ENCODE data around the gene XRN1.
"Not testable (repeated sequence)": the region's sequence is repeated elsewhere in the genome, so short reads cannot be mapped to it uniquely, and the experiment has no call there.

Gene XRN1, protein sequence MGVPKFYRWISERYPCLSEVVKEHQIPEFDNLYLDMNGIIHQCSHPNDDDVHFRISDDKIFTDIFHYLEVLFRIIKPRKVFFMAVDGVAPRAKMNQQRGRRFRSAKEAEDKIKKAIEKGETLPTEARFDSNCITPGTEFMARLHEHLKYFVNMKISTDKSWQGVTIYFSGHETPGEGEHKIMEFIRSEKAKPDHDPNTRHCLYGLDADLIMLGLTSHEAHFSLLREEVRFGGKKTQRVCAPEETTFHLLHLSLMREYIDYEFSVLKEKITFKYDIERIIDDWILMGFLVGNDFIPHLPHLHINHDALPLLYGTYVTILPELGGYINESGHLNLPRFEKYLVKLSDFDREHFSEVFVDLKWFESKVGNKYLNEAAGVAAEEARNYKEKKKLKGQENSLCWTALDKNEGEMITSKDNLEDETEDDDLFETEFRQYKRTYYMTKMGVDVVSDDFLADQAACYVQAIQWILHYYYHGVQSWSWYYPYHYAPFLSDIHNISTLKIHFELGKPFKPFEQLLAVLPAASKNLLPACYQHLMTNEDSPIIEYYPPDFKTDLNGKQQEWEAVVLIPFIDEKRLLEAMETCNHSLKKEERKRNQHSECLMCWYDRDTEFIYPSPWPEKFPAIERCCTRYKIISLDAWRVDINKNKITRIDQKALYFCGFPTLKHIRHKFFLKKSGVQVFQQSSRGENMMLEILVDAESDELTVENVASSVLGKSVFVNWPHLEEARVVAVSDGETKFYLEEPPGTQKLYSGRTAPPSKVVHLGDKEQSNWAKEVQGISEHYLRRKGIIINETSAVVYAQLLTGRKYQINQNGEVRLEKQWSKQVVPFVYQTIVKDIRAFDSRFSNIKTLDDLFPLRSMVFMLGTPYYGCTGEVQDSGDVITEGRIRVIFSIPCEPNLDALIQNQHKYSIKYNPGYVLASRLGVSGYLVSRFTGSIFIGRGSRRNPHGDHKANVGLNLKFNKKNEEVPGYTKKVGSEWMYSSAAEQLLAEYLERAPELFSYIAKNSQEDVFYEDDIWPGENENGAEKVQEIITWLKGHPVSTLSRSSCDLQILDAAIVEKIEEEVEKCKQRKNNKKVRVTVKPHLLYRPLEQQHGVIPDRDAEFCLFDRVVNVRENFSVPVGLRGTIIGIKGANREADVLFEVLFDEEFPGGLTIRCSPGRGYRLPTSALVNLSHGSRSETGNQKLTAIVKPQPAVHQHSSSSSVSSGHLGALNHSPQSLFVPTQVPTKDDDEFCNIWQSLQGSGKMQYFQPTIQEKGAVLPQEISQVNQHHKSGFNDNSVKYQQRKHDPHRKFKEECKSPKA (N-terminal part only)

DNA sequence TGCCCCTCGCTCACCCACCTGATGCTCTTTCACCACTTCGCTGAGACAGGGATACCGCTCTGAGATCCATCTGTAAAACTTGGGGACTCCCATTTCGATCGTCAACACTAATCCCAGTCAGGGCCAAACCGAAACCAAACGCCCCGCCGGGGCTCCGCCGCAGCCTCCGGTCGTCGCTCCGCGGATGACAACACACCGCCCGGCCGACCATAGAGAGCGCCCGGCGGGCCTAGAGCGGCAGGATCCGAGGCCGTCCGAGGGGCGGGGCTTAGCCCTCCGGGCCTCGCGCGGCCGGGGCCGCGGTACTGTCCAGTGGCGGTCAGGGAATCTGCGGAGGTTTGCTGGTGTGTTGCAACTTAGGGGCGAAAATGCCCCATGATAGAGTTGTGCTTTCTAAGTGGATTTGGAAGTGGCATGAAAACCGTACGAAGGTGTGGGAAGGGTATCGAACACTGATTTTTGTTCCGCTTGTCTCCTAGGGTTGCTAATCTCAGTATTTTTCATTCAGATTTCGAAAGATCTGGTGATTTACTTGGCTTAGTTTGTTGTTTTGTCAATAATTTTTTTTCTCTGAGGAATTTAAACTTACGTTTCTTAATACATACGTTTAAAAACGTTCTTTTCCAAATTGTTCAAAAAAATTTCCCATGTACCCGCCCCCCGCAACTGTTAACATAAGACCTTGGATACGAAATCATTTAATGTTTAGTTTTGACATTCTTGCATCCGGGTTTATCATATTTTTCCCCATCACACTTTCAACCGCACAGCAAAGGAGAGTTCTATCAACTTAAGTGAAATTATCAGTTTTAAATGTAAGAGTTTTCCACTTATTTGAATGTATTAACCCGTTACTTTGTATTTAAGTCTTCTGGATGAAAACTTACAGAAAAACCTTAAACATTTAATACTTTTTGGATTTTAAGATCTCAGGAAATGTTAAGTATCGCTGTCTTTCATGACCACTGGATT, at the start of gene XRN1:
TSS of gene XRN1 (minus strand) at position 186 of the 972 bp plus-strand sequence. CDS start at position 93, 93 bp downstream.
- DNase-seq = peak; percentile 83

DNA sequence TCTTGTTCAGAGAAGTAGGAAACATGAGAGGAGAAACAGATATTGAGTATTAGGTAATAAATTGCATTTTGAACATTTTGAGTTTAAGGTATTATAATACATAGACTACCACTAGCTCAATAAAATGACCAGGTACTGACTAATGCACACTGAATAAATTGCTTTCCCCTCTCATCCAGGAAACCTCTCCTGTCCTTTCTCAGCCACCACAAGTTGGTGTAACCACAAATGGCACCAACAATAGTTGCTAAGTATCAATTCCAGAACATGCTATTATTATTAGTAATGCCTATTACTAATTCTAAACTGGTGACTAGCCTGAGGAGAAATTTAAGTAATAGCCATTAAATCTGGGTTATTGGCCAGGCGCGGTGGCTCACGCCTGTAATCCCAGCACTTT, 47.3 kb upstream of the XRN1 start:
- no peak for DNase-seq

DNA sequence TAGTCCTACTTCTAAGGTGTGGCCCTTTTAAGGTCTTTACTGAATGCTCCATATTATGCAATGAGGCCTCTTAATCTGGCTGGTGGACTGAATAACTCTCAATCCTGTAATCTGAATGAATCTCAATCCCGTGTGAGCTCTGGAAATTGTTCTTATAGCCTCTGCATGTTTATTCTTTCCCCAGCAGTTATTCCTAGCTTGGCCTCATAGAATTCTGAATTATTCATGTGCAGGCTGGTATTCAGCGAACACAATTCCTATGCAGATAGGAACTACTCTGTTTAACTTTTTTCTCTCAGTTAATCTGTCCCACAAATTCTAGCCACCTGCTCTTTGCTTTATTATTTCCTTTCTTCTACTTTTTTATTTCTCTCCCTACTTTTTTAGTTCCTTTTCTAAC, 44.3 kb upstream of the XRN1 start:
- DNase-seq = no peak

DNA sequence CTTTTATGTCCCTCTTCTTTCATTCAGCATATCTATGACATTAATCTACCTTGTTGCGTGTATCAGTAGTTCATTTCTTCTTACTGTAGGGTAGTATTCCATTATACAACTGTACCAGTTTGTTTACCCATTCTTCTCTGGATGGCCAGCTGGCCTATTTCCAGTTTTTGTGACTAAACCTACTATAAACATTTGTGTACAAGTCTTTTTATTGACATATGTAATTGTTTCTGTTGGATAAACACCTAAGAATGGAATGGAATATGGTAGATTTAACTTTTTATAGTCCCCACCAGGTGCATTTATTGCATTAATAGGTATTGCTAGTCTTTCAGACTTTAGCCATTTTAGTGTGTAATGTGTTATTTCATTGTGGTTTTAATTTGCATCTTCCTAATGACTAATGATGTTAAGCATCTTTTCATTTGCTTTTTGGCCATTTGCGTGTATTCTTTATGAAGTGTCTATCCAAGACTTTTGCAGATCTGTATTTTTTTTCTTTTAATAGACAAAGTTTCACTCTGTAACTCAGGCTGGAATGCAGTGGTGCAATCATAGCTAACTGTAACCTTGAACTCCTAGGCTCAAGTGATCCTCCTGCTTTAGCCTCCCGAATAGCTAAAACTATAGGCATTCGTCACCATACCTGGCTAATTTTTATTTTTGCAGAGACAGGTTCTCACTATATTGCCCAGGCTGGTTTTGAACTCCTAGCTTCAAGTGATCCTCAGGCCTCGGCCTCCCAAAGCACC, 41.9 kb upstream of the XRN1 start:
- DNase-seq = no peak

DNA sequence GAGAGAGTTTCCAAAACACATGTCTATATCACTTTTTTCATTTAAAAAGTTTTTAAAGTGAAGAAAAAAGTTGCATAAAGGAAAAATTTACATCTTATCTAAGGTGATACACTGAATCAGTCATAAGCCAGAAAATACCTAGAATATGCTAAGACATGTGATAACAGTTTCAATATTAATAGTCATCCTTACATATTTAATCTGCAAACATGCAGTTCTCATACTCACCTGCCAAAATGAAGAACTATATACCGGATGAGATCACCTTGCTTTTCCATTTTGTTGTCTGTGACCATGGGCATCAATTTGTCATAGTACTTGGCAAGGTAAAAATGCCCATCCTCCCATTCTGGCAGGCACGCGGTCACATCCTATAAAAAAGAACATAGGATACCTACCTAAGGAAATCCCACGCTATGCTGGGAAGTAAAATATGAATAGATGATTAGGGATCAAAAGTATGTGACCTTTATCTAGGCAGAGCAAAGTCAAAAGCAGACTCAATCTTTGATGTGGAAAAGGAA, 37.1 kb upstream of the XRN1 start:
- DNase-seq = no peak

DNA sequence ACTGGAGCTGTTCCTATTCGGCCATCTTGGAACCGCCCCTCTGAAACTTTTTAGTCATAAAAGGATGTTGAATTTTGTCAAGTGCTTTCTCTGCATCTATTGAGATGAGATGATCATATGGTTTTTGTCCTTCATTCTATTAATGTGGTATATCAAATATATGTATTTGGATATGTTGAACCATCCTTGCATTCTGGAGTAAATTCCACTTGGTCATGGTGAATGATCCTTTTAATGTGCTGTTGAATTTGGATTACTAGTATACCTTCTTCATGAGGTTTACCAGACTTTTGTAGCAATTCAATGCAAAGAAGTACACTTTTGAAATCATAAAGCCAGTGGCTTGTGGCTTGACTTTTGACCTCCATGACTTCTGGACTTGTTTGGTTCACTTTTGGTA, 33.4 kb upstream of the XRN1 start:
- no peak for DNase-seq

DNA sequence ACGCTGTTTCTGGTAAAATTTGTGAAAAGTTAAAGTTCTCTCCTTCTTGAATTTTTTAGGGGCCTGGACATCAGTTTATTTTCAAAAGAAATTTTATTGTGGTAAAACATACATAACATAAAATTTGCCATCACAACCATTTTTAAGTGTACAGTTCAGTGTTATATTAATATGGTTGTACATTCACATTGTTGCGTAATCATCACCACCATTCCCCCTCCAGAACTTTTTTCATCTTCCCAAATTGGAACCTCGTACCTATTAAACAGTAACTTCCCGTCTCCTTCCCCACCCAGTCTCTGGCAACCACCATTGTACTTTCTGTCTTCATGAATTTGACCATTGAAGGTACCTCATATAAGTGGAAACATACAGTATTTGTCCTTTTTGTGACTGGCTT, 23.0 kb upstream of the XRN1 start:
- no peak for DNase-seq

DNA sequence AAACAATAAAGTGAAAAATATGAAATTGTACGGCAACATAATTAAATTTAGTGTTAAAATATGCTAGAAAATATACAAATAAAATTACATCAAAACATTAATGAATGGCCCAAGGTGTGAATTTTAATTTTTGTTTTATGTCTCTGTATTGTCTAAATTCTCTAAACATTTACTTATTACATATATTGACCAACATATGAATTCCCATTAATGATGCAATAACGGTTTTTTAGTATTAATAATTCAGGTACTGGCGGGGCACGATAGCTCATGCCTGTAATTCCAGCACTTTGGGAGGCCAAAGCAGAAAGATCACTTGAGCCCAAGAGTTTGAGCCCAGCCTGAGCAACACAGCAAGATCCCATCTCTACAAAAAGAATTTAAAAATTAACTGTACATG, 20.6 kb upstream of the XRN1 start:
- no peak for DNase-seq

DNA sequence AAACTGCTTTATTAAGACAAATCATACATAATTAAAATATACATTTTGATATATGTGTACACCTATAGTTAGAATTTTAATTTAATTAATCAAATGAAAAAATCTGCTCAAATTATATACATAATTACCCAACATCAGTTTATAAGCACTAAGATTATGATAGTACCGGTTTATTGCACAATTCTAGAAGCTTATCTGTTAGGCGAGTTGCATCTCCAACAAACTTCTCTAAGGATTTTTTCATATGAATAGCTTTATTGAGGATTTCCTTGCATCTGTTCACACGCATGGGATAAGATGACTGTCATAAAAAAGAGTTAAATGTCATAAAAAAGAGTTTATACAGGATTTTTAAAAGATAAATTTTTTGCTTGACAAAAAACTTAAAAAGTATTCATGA, 19.9 kb upstream of the XRN1 start:
- no peak for DNase-seq

DNA sequence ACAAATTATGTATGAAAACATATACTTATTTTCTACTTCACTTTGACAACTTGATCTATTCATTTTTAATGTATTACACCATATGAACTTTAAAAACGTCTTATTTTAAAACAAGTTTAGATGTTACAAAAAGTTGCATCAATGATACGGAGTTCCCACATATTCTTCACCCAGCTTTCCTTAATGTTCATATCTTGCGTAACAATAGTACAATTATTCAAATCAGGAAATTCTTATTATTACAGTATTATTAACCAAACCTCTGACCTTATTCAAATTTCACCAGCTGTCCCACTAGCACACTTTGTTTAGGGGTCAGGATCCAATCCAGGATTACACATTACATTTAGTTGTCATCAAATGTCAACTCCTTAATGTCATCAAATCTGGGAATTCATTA, 12.9 kb upstream of the XRN1 start:
- no peak for DNase-seq

DNA sequence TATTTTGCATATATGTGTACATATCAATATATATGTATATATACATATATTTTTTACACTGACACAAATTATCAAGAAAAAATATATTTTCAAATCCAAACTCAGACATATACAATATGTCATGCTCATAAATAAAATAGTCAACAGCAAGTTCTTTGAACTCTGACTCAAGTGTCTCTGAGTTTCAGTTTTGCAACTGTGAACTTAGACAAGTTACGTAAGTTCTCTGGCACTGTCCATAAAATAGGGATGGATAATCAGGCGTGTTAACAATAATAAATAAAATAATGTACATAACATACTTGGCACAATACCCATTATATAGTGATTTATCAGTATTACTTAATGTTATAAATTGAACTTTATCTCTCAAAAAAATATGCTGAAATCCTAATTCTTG, 12.1 kb upstream of the XRN1 start:
- no peak for DNase-seq

DNA sequence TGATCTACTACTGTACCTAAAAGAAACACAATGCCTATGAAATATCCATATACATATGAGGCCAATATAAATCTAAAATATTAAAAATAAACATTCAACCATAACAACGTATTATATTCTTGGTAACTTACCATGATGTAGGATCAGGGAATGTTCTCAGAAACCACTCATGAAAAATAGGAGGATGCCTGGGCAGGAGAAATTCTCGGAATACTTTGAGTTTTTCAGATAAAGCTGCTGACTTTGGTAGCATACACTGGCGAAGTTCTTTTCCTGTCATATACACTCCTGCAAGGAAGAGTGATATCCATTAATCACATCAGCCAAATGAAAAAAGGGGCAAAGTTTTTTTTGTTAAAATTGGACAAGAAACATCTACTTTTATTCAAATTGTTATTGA, 11.3 kb upstream of the XRN1 start:
- no peak for DNase-seq

DNA sequence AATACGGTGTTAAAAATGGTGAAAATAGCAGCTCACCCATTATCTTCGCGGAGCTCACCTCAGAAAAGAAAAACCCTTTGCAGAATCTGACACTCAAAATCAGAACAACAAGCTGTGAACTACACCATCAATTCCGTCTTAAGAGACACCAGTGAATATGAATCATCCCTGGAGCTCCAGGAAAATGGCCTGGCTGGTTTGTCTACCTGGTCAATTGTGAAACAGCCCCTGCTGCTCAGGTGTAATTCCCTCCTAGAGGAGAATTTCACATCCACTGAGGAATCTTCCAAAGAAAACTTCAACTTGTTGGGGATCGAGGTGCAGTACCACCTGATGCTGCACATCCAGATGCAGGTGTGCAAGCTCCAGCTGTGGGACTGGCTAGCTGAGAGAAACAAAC, 3.0 kb upstream of the XRN1 start:
- DNase-seq = no peak

DNA sequence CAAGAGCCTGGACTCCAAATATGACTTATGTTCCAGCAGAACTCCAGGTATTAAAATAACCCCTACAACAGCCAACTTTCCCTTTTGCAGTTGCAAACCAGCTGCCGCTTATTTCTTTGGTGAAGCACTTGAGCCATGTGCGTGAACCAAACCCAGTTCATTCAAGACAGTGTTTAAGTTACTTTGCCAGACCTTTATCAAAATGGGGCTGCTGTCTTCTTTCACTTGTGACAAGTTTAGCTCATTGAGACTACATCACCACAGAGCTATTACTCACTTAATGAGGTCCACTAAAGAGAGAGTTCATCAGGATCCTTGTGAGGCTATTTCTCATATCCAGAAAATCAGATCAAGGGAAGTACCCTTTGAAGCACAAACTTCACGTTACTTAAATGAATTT, 2.4 kb upstream of the XRN1 start:
- DNase-seq = no peak

DNA sequence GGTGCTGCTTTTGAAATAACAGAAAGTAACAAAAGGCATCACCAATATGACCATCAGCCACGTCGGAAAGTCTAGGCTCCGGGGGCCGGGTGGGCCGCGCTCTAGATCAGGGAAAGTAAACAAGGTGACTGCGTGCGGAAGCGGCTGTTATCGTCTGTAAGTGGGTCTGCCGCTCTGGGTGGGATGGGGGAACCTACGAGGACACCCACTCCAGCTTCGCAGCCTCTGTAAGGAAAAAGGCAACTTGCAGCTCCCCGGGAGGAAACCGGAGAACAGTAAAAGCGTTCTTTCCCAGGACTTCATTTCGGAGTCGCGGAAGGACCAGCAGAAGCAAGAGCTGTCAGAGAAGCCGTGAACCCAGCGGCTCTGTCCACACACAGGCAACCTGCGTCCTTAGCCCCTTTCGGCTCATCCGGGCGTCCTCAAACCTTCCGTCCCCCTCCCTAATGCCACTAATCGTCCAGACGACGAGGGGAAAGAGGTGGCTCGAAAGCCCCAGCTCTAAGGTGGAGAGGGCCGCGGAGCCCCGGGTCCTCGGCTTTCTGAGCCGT, 461 bp downstream of the XRN1 start:
- peak; percentile 17 for DNase-seq

DNA sequence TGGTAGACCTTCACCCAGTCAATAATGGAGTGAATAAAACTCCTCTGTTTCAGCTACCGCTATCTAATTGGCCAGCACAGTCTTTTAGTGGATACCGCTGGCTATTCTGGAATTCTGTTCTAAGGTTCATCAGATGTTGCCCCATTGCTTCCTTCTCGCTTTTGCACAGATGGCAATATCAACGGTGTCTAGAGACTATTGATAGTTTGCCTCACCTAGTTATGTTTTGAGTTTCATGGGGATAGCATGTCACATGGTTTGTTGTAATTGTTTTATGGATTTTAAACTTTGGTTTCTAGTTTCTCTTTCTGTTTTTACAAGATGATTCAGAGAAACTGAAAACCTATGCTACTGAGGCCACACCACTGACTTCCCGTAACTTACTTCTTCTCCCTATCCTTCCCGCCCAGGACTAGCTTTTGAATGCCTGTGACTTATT, 2.0 kb downstream of the XRN1 start:
- no peak for DNase-seq

DNA sequence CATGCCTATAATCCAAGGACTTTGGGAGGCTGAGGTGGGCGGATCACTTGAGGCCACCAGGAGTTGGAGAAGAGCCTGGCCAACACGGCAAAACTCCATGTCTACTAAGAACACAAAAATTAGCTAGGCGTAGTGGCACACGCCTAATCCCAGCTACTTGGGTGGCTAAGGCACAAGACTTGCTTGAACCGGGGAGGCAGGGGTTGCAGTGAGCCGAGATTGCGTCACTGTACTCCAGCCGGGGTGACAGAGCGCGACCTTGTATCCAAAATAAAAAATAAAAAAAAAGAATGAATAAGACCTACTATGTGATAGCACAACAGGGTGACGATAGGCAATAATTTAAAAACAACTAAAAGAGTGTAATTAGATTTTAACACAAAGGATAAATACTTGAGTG, 3.5 kb downstream of the XRN1 start:
- DNase-seq = no peak

DNA sequence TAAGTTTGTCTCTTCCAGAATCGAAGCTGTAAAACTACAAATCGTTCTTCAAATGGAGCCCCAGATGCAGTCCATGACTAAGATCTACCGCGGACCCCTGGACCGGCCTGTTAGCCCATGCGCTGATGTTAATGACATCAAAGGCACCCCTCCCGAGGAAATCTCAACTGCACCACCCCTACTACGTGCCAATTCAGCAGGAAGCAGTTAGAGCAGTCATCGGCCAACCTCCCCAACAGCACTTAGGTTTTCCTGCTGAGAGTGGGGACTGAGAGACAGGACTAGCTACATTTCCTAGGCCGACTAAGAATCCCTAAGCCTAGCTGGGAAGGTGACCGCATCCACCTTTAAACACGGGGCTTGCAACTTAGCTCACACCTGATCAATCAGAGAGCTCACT, 4.8 kb downstream of the XRN1 start:
- DNase-seq = not testable (repeated sequence)

DNA sequence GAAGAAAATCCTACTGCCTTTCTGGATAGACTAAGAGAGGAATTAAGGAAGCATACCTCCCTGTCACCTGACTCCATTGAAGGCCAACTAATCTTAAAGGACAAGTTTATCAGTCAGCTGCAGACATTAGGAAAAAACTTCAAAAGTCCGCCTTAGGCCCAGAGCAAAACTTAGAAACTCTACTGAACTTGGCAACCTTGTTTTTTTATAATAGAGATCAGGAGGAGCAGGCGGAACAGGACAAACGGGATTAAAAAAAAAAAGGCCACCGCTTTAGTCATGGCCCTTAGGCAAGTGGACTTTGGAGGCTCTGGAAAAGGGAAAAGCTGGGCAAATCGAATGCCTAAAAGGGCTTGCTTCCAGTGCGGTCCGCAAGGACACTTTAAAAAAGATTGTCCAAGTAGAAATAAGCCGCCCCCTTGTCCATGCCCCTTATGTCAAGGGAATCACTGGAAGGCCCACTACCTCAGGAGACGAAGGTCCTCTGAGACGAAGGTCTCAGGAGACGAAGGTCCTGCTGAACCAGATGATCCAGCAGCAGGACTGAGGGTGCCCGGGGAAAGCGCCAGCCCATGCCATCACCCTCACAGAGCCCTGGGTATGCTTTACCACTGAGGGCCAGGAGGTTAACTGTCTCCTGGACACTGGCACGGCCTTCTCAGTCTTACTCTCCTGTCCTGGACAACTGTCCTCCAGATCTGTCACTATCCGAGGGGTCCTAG, 8.2 kb downstream of the XRN1 start:
- not testable (repeated sequence) for DNase-seq

DNA sequence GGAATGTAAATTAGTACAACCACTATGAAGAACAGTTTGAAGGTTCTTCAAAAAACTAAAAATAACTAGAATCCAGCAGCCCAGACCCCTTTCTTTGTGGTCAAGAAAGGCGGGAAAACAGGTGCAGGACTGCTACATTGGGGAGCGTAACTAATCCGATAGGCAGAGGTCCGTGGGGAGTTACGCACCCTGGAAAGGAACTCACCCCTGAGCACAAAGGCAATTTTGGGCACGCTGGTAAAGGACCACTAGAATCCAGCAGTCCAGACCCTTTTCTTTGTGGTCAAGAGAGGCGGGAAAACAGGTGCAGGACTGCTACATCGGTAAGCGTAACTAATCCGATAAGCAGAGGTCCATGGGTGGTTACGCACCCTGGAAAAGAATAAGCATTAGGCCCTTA, 9.7 kb downstream of the XRN1 start:
- not testable (repeated sequence) for DNase-seq

Data from NCI-H2081 treated with DMSO at 0.1 percent for 48 hours (cell line).